ENCODE measurements around the gene OR52I1. TPM values are rescaled to one million over a fixed set of nuclear protein-coding genes. Genes with fewer than 3 reads are reported as not detected.

OR52I1 gene, protein sequence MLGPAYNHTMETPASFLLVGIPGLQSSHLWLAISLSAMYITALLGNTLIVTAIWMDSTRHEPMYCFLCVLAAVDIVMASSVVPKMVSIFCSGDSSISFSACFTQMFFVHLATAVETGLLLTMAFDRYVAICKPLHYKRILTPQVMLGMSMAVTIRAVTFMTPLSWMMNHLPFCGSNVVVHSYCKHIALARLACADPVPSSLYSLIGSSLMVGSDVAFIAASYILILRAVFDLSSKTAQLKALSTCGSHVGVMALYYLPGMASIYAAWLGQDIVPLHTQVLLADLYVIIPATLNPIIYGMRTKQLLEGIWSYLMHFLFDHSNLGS
- not detected in 2 replicates for total RNA-seq

DNA sequence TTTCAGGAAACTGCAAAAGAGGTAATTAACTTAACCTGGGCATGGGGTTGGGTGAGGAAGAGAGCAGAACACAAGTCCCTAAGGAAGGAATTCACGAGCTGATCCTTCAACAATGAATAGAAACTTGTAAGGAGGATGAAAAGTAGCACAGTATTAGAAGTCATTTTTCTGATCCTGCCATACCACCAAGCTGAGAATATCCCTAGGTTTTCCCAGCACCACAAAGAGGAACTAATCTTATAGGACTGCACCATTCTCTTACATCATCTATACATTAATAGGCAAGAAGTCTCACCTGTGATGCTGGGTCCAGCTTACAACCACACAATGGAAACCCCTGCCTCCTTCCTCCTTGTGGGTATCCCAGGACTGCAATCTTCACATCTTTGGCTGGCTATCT is at the start of gene OR52I1:
Gene OR52I1, plus strand, starts transcription at position 301 of the 400 bp plus-strand sequence. Its CDS starts 0 bp downstream, at position 301.

DNA sequence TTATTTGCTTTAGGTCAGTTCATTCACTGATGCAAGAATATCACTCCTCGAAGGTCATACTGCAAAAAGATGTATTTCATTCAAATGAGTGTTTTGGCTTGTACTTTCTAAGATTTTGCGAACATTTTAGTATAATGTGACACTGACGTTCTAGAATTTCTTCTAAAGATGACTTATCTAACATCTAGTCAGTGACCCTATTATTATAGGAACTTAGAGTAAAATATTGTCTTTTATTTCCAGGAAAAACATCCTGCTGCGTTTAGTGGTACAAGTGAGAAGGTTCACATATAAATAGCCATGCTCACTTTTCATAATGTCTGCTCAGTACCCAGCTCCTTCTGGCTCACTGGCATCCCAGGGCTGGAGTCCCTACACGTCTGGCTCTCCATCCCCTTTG is 48.9 kb upstream of the OR52I1 start, which contains the start of gene OR52M1:
Gene OR52M1, plus strand, starts transcription at position 301 of the 400 bp plus-strand sequence. Its CDS starts 0 bp downstream, at position 301.

DNA sequence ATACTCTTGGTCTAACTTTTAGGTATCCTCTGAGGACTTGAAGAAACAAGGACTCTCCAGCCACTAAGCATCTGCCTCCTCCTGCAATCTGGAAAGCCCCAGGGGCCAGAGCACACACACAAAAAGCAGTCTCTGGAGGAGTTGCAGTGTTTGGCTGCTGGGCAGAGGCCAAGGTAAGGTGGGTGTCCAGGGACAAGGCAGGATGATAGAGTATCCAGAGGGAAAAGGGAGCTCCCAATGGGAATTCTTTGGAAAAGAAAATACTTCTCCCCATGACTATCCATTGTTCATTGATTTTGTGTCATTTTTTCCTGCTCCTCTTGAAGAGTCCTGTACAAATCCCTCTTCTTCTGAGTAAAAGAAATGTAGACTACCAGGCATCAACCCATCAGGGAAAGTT is 12.4 kb upstream of the OR52I1 start, which contains the start of gene OR52I2:
Gene OR52I2, plus strand, starts transcription at position 301 of the 400 bp plus-strand sequence.

DNA sequence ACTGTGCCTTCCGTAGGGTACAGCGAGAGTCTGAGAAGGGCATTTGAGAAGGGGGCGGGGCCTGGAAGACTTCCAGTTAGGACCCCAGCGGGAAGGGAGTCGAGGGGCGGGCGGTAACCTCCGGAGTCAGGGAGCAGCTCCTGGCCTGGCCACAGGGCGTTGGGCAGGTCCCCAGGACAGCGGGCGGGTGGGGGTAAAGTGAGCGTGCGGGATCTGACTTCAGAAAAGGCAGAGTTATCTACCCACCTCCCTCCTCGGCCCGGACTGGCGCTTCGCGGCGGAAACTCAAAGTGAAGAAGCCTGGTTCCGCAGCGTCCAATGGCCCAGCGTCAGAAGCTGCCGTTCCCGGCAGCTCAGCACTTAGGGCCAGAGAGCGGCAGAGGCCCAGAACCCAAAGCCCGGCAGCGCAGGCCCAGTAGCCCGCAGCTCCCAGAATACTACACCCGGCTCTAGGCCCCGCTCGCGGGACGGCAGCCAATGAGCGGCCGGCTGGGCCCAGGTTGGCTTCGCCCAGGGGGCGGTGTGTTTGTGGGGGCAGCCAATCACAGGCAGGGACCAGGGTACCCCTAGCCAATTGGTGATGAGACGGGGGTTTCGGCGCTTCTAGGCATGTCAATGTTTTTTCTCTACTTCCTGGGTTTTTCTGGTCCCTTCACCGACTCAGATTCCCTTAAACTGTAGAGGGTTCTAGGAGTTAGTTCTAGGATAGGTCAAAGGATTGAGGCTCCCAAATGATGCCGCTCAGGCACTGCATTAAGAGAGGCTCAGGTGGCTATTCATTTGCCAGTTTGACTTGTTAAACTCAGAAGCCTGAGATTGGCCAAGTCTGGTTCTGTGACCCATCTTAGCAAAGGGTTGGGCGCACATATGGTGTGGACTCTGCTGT is 14.2 kb downstream of the OR52I1 start, which contains the start of gene TRIM68:
Gene TRIM68, minus strand, starts transcription at position 451 of the 886 bp plus-strand sequence. CDS start 2,727 bp downstream, outside the sequence.

DNA sequence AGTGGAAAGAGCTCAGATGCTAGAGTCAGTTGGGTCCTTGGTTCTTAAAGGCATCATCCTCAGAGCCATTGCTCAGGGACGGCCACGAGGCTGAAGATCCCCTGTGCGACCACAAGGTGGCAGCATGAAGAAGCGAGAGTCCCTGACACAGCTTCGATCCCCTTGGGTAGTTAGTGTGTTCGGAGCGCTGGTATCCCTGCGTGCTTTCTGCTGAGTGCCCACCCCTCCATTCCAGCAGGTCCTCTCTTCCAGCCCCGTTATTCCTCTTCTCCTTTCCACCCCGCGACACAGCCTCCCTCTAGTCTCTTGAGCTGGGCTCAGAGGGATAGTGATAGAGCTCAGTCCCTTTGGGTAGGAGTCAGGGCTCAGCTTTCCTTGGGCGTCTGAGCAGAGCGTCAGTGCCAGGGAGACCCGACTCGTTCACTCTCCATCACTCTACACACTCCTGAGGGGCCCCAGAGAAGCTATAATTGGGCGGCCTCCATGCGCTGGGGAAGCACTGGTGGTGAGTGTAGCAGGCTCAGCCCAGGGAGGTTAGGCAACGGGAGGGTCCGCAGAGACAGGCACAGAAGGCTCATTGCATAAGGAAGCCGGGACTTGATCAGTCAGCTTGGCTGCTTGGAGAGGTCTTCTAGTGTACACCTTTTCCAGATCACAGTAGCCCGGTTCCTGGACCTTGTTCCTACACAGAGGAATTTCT is 43.3 kb downstream of the OR52I1 start, which contains the start of gene OR51D1:
Gene OR51D1, plus strand, starts transcription at position 516 of the 700 bp plus-strand sequence. CDS start 2,314 bp downstream, outside the sequence.

DNA sequence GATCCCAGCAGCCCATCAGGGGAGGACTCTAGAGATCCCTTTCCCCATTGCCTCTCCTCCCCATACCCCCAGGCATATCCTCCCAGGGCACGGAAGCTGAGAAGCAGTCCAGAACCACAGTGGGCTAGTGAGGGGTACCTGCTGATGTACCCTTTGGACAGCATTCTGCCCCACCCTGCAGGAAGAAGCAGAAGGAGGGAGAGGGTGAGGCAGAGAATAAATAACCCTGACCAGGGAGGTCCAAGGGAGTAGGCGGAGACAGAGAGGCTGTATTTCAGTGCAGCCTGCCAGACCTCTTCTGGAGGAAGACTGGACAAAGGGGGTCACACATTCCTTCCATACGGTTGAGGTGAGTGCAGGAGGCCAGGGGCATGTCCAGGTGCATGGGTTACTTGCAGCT is 49.8 kb downstream of the OR52I1 start, which contains the start of gene OR51E1:
Gene OR51E1, plus strand, starts transcription at position 301 of the 400 bp plus-strand sequence. CDS start 8,545 bp downstream, outside the sequence.

Other genes with a start within 250 kb of the OR52I1 start
- gene OR52B4, start 225.7 kb upstream of the OR52I1 start, total RNA-seq, result not detected in 2 replicates
- gene TRIM21, start 200.3 kb upstream of the OR52I1 start, total RNA-seq, result 22.7 and 24.7 TPM in 2 replicates
- gene OR52K2, start 144.7 kb upstream of the OR52I1 start, total RNA-seq, result not detected in 2 replicates
- not detected in 2 replicates for gene OR52K1, start 111.4 kb upstream of the OR52I1 start, total RNA-seq
- gene OR52M1, start 48.8 kb upstream of the OR52I1 start, total RNA-seq, result not detected in 2 replicates
- not detected in 2 replicates for gene OR52I2, start 12.3 kb upstream of the OR52I1 start, total RNA-seq
- gene TRIM68, start 14.2 kb downstream of the OR52I1 start, total RNA-seq, result 7.1 and 14.4 TPM in 2 replicates
- gene OR51D1, start 43.4 kb downstream of the OR52I1 start, total RNA-seq, result not detected in 2 replicates
- not detected in 2 replicates for gene OR51E1, start 49.9 kb downstream of the OR52I1 start, total RNA-seq
- not detected in 2 replicates for gene OR51E2, start 103.8 kb downstream of the OR52I1 start, total RNA-seq
- gene MMP26, start 110.7 kb downstream of the OR52I1 start, total RNA-seq, result not detected in 2 replicates
- gene OR51F1, start 175.9 kb downstream of the OR52I1 start, total RNA-seq, result not detected in 2 replicates
- gene OR52R1, start 210.3 kb downstream of the OR52I1 start, total RNA-seq, result not detected in 2 replicates
- gene OR51F2, start 227.3 kb downstream of the OR52I1 start, total RNA-seq, result not detected in 2 replicates